ENCODE measurements around the gene PPP6R2. TPM values are rescaled to one million over a fixed set of nuclear protein-coding genes. Genes with fewer than 3 reads are reported as not detected.

The PPP6R2 gene
- polyA plus RNA-seq, 1 donor from 2014 or later, result 85.4 TPM

- no peak overlapping the region for H2AFZ ChIP-seq (ENCODE audit: low read depth, low read length)
- H3K4me2 ChIP-seq (ENCODE audit: low read length), result no peak overlapping the region
- H3K9me2 ChIP-seq (ENCODE audit: insufficient read depth, low read length), result no peaks in the 10 kb centered on the region
- H3K9me3 ChIP-seq (ENCODE audit: low read length), result no peaks in the 10 kb centered on the region
- no peak overlapping the region for H3K4me3 ChIP-seq (ENCODE audit: low read length)
- no peak overlapping the region for H3K27ac ChIP-seq (ENCODE audit: low read length)
- H3K79me2 ChIP-seq (replicated peaks; ENCODE audit: insufficient read depth, low read length), result no peaks in the 10 kb centered on the region
- H3K27me3 ChIP-seq (ENCODE audit: insufficient read depth, low read depth, low read length), result no peaks in the 10 kb centered on the region
- no peaks in the 10 kb centered on the region for H4K20me1 ChIP-seq (ENCODE audit: insufficient read depth)
- H3K36me3 ChIP-seq (ENCODE audit: insufficient read depth, low read length), result no peaks in the 10 kb centered on the region
- H3K9ac ChIP-seq (ENCODE audit: low read length), result no peak overlapping the region
- no peaks in the 10 kb centered on the region for H3F3A ChIP-seq (ENCODE audit: insufficient read depth, low read length, poor library complexity, severe bottlenecking)
- no peak for TF ChIP-seq SMC3 (conservative IDR thresholded peaks at IDR 0.05; ENCODE audit: poor library complexity)
- no peak for TF ChIP-seq POLR2AphosphoS5 (IDR thresholded peaks at IDR 0.05)
- no peak for TF ChIP-seq EZH2 (IDR thresholded peaks at IDR 0.05; ENCODE audit: borderline replicate concordance, insufficient read depth, low read length, poor library complexity, severe bottlenecking)
- TF ChIP-seq CTCF (IDR thresholded peaks at IDR 0.05; ENCODE audit: poor library complexity, severe bottlenecking), result no peak
- no peak for TF ChIP-seq TAF1 (IDR thresholded peaks at IDR 0.05; ENCODE audit: low read depth)
- no peak for TF ChIP-seq EP300 (conservative IDR thresholded peaks at IDR 0.05; ENCODE audit: poor library complexity, severe bottlenecking)
- no peak for TF ChIP-seq REST (IDR thresholded peaks at IDR 0.05; ENCODE audit: borderline replicate concordance)
- no peak for TF ChIP-seq RAD21 (conservative IDR thresholded peaks at IDR 0.05)
These were observed 31.3 kb upstream of the PPP6R2 start for GRCh38 chr22:50311606-50312351.

- no peaks in the 10 kb centered on the region for H3K79me2 ChIP-seq (replicated peaks; ENCODE audit: insufficient read depth, low read length)
- no peaks in the 10 kb centered on the region for H3K27me3 ChIP-seq (ENCODE audit: insufficient read depth, low read depth, low read length)
- no peaks in the 10 kb centered on the region for H3K36me3 ChIP-seq (ENCODE audit: insufficient read depth, low read length)
- no peaks in the 10 kb centered on the region for H3K9me3 ChIP-seq (ENCODE audit: low read length)
- H3K4me2 ChIP-seq (ENCODE audit: low read length), result no peak overlapping the region
- TF ChIP-seq TAF1 (IDR thresholded peaks at IDR 0.05; ENCODE audit: low read depth) (no peak), REST (IDR thresholded peaks at IDR 0.05; ENCODE audit: borderline replicate concordance) (no peak)
- H3K9me2 ChIP-seq (ENCODE audit: insufficient read depth, low read length), result no peaks in the 10 kb centered on the region
- no peaks in the 10 kb centered on the region for H3F3A ChIP-seq (ENCODE audit: insufficient read depth, low read length, poor library complexity, severe bottlenecking)
- no peak overlapping the region for H3K9ac ChIP-seq (ENCODE audit: low read length)
- H3K27ac ChIP-seq (ENCODE audit: low read length), result no peak overlapping the region
- H4K20me1 ChIP-seq (ENCODE audit: insufficient read depth), result no peaks in the 10 kb centered on the region
- no peak overlapping the region for H2AFZ ChIP-seq (ENCODE audit: low read depth, low read length)
- no peak overlapping the region for H3K4me3 ChIP-seq (ENCODE audit: low read length)
These were observed 30.8 kb upstream of the PPP6R2 start for GRCh38 chr22:50312371-50312770.

Measured in neural cell (in vitro differentiated cells).